Glomerular visceral epithelial cell (primary cell): ENCODE results near the gene ARMC3.
"Not testable (repeated sequence)": the region's sequence is repeated elsewhere in the genome, so short reads cannot be mapped to it uniquely, and the experiment has no call there.

Experiments
- DNase-seq: peaks from one replicate; pipeline ENCODE4 v3.0.0-alpha.2; 2016; ENCODE audit errors: extremely low spot score

The ARMC3 gene

DNA sequence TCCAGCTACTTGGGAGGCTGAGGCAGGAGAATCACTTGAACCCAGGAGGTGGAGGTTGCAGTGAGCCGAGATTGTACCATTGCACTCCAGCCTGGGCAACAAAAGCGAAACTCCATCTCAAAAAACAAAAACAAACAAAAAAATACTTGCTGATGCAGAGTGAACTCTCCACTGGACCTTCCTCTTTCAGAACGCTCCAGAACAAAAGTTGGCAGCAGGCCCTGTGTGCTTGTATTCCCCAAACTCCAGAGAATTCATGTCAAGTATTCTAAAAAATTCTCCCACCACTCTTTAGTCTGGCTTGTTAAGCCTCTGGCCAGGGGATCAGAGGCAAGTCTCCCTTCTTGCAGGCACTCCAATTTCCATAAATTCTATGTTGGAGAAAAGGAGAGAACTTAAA is 144.7 kb downstream of the ARMC3 start:
- not testable (repeated sequence) for DNase-seq

DNA sequence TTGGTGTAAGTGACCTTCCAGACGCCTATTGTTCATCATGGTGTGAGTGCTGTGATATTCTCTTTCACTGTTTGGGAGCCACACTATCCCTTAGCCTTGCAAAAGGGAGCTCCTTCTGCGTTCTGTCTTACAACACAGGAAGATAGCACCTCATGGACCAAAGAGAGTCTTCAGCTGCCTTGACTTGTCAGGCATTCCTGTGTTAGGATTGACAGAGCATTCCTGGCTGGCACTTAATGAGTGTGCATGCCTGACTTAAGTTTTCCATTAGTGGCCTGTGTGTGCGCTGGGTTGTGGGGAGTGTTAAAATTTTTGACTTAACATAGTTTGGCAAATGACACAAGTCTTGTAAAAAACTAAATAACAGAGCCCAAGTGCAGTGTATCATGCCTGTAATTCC is 145.7 kb downstream of the ARMC3 start:
- DNase-seq = no peak

DNA sequence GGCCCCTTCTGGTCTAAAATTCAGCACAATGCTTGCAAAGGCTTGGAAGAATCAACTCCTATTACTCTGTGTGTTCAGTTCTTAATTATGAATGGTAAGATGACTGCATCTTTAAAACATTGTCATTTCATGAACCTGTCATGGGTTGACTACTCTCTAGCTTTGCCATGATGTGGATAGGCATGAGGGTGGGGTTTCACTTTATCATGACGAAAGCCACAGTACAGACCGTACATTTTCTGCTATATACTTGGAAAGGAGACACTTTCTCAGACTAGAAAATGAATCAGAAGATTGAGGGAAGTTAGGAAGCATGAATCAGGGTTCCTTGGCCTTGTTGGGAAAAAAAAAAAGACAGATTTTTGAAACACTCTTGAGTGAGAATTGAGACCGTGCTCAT is 147.8 kb downstream of the ARMC3 start:
- DNase-seq = no peak

DNA sequence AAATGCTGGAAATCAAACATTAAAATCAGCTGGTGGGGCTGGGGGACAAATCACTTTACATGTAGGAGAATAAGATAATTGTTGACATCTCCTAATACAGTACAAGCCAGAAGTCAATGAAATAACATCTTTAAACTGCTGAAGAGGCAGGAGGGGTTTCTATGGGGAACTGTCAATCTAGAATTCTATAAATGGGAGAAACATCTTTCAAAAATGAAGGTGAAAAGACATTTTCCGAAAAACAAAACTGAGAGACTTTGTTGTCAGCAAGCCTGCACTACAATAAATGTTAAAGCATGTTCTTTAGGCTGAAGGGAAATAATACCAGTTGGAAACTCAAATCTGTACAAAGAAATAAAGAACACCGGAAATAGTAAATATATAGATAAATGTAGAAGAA is 150.3 kb downstream of the ARMC3 start:
- no peak for DNase-seq

DNA sequence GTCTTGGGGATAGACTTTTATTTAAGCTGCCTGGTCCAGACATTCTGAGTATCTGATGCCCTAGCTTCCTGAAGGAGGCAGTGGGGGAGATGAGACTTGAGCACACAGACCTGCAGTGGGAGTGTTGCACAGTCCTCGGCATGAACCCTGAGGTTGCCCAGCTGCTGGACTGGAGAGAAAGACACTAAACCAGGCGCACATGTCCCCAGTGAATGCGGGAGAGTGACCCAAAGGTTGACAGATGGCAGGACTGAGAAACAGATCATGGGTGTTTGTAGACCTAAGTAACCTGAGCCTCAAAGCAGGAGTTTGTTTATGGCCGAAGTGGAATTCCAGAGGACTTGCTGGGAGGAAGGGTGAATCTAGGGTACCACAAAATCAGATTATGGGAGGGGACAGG is 151.8 kb downstream of the ARMC3 start:
- DNase-seq = no peak

DNA sequence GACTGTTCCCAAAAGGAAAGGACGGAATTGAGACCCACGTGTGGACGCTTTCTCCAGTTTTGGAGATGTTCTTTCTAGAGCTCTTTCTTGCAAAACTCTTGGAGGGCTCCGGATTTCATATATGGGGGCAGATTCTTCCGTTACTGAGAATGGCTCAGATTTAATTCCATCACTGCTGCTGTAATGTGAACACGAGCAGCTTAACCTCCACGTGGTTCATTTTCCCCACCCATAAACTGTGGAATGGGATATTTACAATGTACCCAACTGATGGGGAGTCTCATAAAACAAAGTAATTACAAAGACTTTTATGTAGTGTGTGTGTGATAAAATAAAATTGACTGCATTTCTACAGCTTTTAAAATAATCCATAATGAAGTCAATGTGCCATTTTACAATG is 152.4 kb downstream of the ARMC3 start:
- DNase-seq = no peak

DNA sequence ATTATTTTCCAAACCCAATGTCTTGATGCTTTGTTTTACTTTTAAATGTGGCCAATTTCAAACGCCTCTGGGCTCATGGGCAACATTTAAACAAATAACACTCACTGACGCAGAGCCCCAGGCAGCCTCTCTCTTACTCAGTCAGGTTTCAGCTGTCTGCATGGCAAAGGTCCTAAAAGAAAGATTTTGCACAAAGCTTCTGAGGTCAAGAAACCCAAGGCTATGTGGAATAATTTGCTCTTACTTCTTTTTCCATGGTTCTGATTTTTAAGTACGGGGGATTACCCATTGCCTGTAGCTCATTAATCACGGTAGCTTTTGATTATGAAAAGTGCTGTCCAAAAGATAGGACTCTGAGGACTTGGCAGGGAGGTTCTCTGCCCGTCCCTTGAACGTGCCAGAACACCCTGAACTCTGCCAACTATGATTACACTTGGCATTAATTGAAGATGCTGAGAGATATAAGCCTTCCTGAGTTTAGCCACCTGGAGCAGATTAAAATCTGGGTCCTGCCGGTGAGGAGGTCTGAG is 153.4 kb downstream of the ARMC3 start:
- DNase-seq = no peak

DNA sequence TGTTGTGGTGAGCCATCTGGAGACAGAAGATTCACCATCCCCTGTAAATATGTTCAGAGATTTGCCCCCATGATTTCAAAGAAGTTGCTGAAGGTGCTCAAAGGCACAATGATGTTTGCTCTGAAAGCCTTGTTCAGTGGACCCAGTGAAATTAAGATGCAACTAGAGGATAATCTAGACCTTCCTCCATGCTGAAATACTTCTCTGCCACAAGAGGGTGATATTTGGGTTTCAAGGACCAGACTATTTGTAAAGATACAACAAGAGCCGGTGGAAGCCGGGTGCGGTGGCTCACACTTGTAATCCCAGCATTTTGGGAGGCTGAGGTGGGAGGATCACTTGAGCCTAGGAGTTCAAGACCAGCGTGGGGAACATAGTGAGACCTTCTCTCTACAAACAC is 154.0 kb downstream of the ARMC3 start:
- DNase-seq = no peak
